ENCODE results near the gene YTHDC2. TPM values are rescaled to one million over a fixed set of nuclear protein-coding genes. Genes with fewer than 3 reads are reported as not detected.

YTHDC2 gene
- total RNA-seq, 2 experiments from 2014 or later = 24.9 to 30.5 TPM

DNA sequence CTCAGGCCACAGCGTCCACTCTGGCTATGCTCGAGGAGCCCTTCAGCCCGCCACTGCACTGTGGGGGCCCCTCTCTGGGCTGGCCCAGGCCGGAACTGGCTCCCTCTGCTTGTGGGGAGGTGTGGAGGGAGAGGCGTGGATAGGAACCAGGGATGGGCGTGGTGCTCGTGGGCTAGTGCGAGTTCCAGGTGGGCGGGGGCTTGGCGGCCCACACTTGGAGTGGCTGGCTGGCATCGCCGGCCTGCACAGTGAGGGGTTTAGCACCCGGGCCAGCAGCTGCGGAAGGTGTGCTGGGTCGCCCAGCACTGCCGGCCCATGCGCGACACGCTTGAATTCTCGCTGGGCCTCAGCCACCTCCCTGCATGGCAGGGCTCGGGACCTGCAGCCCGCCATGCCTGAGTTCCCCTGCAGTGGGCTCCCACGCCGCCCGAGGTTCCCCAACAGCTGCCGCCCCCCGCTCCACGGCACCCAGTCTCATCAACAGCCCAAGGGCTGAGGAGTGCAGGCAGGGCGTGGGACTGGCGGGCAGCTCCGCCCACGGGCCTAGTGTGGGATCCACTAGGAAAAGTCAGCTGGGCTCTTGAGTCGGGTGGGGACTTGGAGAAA lies 103.8 kb downstream of the YTHDC2 start:
- Mint-ChIP-seq H3K27me3 (peaks cover 6% of the 10 kb centered on the region), H3K4me1 (no peaks in the 10 kb centered on the region), H3K4me3 (no peak overlapping the region), H3K36me3 (ENCODE audit: low read depth) (no peaks in the 10 kb centered on the region), H3K27ac (no peak overlapping the region), H3K9me3 (peaks cover 7% of the 10 kb centered on the region)
- ChIA-PET CTCF (interaction anchor here (0.8 kb wide), 1 partner anchor 11 kb away, joined by 3 read pairs; no protein-coding TSS in a partner anchor), POLR2A (no interaction called here)
- no peak for DNase-seq

DNA sequence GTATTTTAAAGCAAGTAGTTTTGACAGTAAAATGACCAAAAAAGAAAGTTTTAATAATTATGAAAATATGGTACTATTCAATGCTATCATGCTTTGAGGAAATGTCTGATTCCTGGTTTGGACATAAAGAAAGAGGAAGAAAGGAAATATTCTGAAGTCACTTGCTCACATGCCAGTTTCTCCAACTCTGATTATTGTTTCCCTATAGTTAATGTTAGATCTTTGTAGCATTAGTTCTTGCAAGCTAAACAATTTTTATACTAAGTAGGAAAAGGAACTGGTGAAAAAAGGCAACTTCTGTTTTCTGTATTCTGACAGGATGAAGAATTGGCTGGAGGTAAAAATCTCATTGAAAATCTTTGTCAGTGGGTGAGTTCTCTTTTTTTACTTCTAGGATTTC lies 119.5 kb downstream of the YTHDC2 start:
- no peak for DNase-seq
- peaks cover 12% of the 10 kb centered on the region for H3K27me3 Mint-ChIP-seq
- no peak overlapping the region for H3K27ac Mint-ChIP-seq
- H3K36me3 Mint-ChIP-seq (ENCODE audit: low read depth) = no peaks in the 10 kb centered on the region
- H3K9me3 Mint-ChIP-seq = no peaks in the 10 kb centered on the region
- CTCF ChIA-PET = interaction anchor here (0.7 kb wide), 1 partner anchor 278 kb away, joined by 3 read pairs; no protein-coding TSS in a partner anchor
- no peaks in the 10 kb centered on the region for H3K4me1 Mint-ChIP-seq
- POLR2A ChIA-PET = no interaction called here
- no peak overlapping the region for H3K4me3 Mint-ChIP-seq

DNA sequence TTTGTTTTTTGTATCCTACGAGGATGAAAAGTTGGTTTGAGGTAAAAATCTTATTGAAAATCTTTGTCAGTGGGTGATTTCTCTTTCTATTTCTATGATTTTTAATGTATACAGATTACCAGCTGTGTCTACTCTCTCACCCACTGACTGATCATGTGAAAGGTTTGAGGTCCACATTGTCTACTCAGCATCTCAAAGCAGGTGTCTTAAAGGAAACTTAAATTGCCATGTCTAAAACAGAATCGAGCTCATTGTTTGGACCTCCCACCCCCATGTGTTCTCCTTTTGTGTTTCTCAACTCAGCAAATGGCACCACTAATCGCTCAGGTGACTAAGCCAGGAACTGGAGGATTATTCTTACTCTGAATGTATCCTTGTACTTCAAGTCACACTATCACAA lies 121.5 kb downstream of the YTHDC2 start:
- Mint-ChIP-seq H3K9me3 (no peaks in the 10 kb centered on the region), H3K27me3 (peaks cover 12% of the 10 kb centered on the region), H3K4me1 (no peaks in the 10 kb centered on the region), H3K4me3 (no peak overlapping the region), H3K27ac (no peak overlapping the region), H3K36me3 (ENCODE audit: low read depth) (no peaks in the 10 kb centered on the region)
- DNase-seq = no peak
- ChIA-PET POLR2A (no interaction called here), CTCF (no interaction called here)

DNA sequence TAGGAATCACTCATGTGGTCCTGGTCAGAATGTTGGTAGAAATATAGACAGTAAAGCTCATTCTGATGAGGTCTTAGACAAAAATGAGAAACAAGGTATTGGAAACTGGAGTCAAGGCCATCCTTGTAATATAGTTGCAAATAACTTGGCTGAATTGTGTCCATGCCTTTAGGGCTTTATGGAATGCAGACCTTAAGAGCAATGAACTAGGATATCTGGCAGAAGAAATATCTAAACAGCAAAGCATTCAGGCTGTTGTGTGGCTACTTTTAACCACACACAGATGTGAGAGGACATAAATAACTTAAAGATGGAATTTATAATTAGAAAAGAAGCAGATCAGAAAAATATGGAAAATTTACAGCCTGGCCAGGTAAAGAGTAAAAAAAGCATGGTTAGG lies 128.2 kb downstream of the YTHDC2 start:
- Mint-ChIP-seq H3K4me3 (no peak overlapping the region), H3K9me3 (no peaks in the 10 kb centered on the region), H3K36me3 (ENCODE audit: low read depth) (no peaks in the 10 kb centered on the region), H3K4me1 (no peaks in the 10 kb centered on the region), H3K27ac (no peak overlapping the region), H3K27me3 (no peaks in the 10 kb centered on the region)
- CTCF ChIA-PET = no interaction called here
- POLR2A ChIA-PET = no interaction called here
- no peak for DNase-seq

Other genes with a start within 250 kb of the YTHDC2 start
- gene TSSK1B, start 78.7 kb upstream of the YTHDC2 start, total RNA-seq = not detected
- gene MCC, start 25.2 kb upstream of the YTHDC2 start, total RNA-seq = 1 to 10 TPM; 2.9 to 3.3 TPM

Measured in activated CD4-positive, alpha-beta T cell treated with anti-CD3 and anti-CD28 coated beads, Interleukin-2, amount 10 ng/mL, durations not matched to agents 7 days and 5 days (primary cell).